ENCODE data around the gene TBC1D16.

The TBC1D16 gene

GRCh38 chr17:79944251-79944812, 91.3 kb downstream of the TBC1D16 start:
- FAIRE-seq (no peak), DNase-seq (ENCODE audit: extremely low spot score, insufficient read length, low read depth) (no peak)

- DNase-seq (ENCODE audit: extremely low spot score, insufficient read length, low read depth) = no peak
- FAIRE-seq = no peak
Measured at GRCh38 chr17:79943347-79944241, 92.1 kb downstream of the TBC1D16 start.

GRCh38 chr17:79942591-79943346, 92.9 kb downstream of the TBC1D16 start:
- FAIRE-seq (peak; percentile 41), DNase-seq (ENCODE audit: extremely low spot score, insufficient read length, low read depth) (no peak)

GRCh38 chr17:79942011-79942405, 93.7 kb downstream of the TBC1D16 start:
- DNase-seq (ENCODE audit: extremely low spot score, insufficient read length, low read depth) (no peak), FAIRE-seq (no peak)

GRCh38 chr17:79941088-79942010, 94.3 kb downstream of the TBC1D16 start:
- DNase-seq (ENCODE audit: extremely low spot score, insufficient read length, low read depth) (no peak), FAIRE-seq (no peak)

GRCh38 chr17:79940459-79941087, 95.1 kb downstream of the TBC1D16 start:
- DNase-seq (ENCODE audit: extremely low spot score, insufficient read length, low read depth) = no peak
- FAIRE-seq = no peak

GRCh38 chr17:79939755-79940458, 95.8 kb downstream of the TBC1D16 start:
- DNase-seq (ENCODE audit: extremely low spot score, insufficient read length, low read depth) = no peak
- FAIRE-seq = no peak

- FAIRE-seq = no peak
Measured at GRCh38 chr17:79939094-79939435, 96.6 kb downstream of the TBC1D16 start.

GRCh38 chr17:79938336-79939093, 97.2 kb downstream of the TBC1D16 start:
- DNase-seq (ENCODE audit: extremely low spot score, insufficient read length, low read depth) (no peak), FAIRE-seq (no peak)

More at GRCh38 chr17:79939094-79939435, 96.6 kb downstream of the TBC1D16 start:
- DNase-seq (ENCODE audit: extremely low spot score, insufficient read length, low read depth) = no peak

- no peak for DNase-seq (ENCODE audit: extremely low spot score, insufficient read length, low read depth)
- FAIRE-seq = no peak
Measured at GRCh38 chr17:79937391-79938335, 98.0 kb downstream of the TBC1D16 start.

- FAIRE-seq = no peak
- no peak for DNase-seq (ENCODE audit: extremely low spot score, insufficient read length, low read depth)
Measured at GRCh38 chr17:79936641-79937381, 98.9 kb downstream of the TBC1D16 start.

GRCh38 chr17:79936050-79936449, 99.6 kb downstream of the TBC1D16 start:
- FAIRE-seq = no peak
- no peak for DNase-seq (ENCODE audit: extremely low spot score, insufficient read length, low read depth)

GRCh38 chr17:79935197-79935885, 100.3 kb downstream of the TBC1D16 start:
- FAIRE-seq = no peak
- no peak for DNase-seq (ENCODE audit: extremely low spot score, insufficient read length, low read depth)

GRCh38 chr17:79934653-79934970, 101.1 kb downstream of the TBC1D16 start:
- no peak for FAIRE-seq
- no peak for DNase-seq (ENCODE audit: extremely low spot score, insufficient read length, low read depth)

- FAIRE-seq = no peak
- DNase-seq (ENCODE audit: extremely low spot score, insufficient read length, low read depth) = no peak
Measured at GRCh38 chr17:79933863-79934652, 101.6 kb downstream of the TBC1D16 start.
